Dendritic cell treated with granulocyte-macrophage colony-stimulating factor and Interleukin-4, amounts not matched to agents 40 ng/mL and 50 ng/mL, for 4 days (primary cell): ENCODE data around the gene SLC16A12.
"Not testable (repeated sequence)": the region's sequence is repeated elsewhere in the genome, so short reads cannot be mapped to it uniquely, and the experiment has no call there.

Source experiments
- H3K27ac Mint-ChIP-seq: one replicate; pipeline ENCODE4 v1.8.0; 2022; ENCODE audit warnings: mild to moderate bottlenecking, mixed read lengths
- H3K27me3 Mint-ChIP-seq: one replicate; pipeline ENCODE4 v1.8.0; 2022; ENCODE audit warnings: mild to moderate bottlenecking, mixed read lengths
- H3K36me3 Mint-ChIP-seq: one replicate; pipeline ENCODE4 v1.8.0; 2022; ENCODE audit warnings: low read depth, mixed read lengths
- H3K4me1 Mint-ChIP-seq: one replicate; pipeline ENCODE4 v1.8.0; 2022; ENCODE audit warnings: low read depth, mixed read lengths
- H3K4me3 Mint-ChIP-seq: one replicate; pipeline ENCODE4 v1.8.0; 2022; ENCODE audit warnings: mild to moderate bottlenecking, moderate library complexity, mixed read lengths
- H3K9me3 Mint-ChIP-seq: one replicate; pipeline ENCODE4 v1.8.0; 2022; ENCODE audit warnings: mixed read lengths
- intact Hi-C: fragments of 100-400 bp; cut with micrococcal nuclease; formaldehyde crosslinking; loops from one replicate; pipeline ENCODE4 v1.15.0; 2022

Gene SLC16A12

GRCh38 chr10:89556600-89556999, 21.2 kb upstream of the SLC16A12 start:
- H3K27ac Mint-ChIP-seq, result no peak overlapping the region
- intact Hi-C loops, result no loop called here
- H3K36me3 Mint-ChIP-seq, result no peaks in the 10 kb centered on the region
- H3K4me1 Mint-ChIP-seq, result no peaks in the 10 kb centered on the region
- H3K27me3 Mint-ChIP-seq, result peaks cover 6% of the 10 kb centered on the region
- H3K9me3 Mint-ChIP-seq, result no peaks in the 10 kb centered on the region
- H3K4me3 Mint-ChIP-seq, result no peak overlapping the region

DNA sequence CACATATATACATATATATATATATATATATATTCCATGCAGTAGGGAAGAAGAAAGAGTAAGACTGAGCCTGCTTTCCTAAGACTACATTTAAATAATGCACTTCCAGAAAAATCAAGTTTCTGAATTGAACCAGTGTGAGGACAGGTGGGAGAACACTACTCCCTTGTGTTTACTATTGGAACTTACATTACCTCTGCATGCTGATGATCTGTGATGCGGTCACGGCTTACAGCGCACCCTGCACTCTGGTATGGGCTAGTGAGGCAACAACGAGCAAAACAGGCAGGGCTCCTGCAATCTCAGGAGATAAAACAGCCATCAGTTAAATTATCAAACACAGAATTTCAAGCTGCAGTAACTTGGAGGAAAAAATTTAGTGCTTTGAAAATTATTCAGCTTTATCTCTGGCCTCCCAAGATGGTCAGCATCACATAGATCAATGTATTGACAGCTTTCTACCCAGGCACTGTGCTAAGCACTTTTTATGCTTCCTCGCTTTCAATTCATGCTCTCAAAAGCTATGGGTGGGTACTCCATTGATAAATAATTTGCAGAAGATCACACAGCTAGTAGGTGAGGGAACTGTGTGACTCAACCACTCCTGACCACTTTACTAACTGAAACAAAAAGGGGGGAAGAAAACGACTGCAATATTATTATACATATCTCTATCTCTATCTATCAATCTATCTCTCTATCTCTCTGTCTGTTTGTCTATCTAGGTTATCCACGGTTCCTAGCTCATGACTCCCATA, 20.5 kb upstream of the SLC16A12 start:
- no peak overlapping the region for H3K4me3 Mint-ChIP-seq
- no peaks in the 10 kb centered on the region for H3K9me3 Mint-ChIP-seq
- H3K4me1 Mint-ChIP-seq, result no peaks in the 10 kb centered on the region
- H3K27me3 Mint-ChIP-seq, result peaks cover 4% of the 10 kb centered on the region
- no peak overlapping the region for H3K27ac Mint-ChIP-seq
- intact Hi-C loops, result no loop called here
- H3K36me3 Mint-ChIP-seq, result no peaks in the 10 kb centered on the region

DNA sequence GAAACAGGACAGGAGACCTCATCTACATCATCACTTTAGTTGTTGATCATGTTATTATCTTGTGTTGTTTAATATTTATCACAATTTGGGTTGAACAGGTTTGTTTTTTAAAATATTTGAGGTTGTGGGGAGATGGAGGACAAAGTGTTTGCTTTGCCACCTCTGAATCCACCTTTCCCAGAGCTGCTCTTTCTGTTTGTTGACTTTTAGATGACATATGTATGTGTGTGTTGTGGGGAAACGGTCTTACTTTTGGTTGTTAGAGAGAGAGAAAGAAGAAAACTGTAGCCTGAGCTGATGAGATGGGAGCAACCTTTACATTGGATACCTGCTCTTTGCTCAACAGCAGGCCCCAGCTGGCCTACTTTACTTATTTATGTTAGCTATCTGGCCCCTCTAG, 19.0 kb upstream of the SLC16A12 start:
- Mint-ChIP-seq H3K27ac (no peak overlapping the region), H3K36me3 (no peaks in the 10 kb centered on the region)
- intact Hi-C loops, result no loop called here

GRCh38 chr10:89553064-89553734, 17.8 kb upstream of the SLC16A12 start:
- Mint-ChIP-seq H3K9me3 (no peaks in the 10 kb centered on the region), H3K4me1 (peaks cover 9% of the 10 kb centered on the region), H3K27me3 (peaks cover 2% of the 10 kb centered on the region), H3K27ac (no peak overlapping the region), H3K36me3 (no peaks in the 10 kb centered on the region), H3K4me3 (no peak overlapping the region)
- intact Hi-C loops, result no loop called here

More for the DNA sequence above, 19.0 kb upstream of the SLC16A12 start:
- Mint-ChIP-seq H3K9me3 (no peaks in the 10 kb centered on the region), H3K27me3 (peaks cover 4% of the 10 kb centered on the region), H3K4me3 (no peak overlapping the region), H3K4me1 (no peaks in the 10 kb centered on the region)

DNA sequence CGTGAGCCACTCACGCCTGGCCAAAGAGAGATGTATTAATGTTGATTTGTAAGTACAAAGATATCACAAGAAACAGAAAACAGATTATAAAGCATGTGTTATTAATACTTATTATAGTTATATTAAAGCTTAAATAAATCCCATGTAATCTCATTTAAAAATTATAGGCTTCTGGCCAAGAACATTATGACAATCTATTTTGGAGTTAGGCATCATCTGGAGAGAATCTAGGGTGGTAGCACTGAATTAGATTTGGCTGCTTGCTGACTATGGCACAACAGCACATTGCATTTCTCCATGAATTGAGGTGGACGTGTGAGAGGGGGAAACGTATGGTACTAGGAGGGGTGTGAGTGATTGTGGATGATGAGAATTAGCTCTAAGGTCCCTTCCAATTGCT, 16.8 kb upstream of the SLC16A12 start:
- intact Hi-C loops, result no loop called here
- Mint-ChIP-seq H3K4me1 (peaks cover 9% of the 10 kb centered on the region), H3K9me3 (no peaks in the 10 kb centered on the region), H3K27ac (no peak overlapping the region), H3K4me3 (no peak overlapping the region), H3K36me3 (no peaks in the 10 kb centered on the region), H3K27me3 (peaks cover 1% of the 10 kb centered on the region)

DNA sequence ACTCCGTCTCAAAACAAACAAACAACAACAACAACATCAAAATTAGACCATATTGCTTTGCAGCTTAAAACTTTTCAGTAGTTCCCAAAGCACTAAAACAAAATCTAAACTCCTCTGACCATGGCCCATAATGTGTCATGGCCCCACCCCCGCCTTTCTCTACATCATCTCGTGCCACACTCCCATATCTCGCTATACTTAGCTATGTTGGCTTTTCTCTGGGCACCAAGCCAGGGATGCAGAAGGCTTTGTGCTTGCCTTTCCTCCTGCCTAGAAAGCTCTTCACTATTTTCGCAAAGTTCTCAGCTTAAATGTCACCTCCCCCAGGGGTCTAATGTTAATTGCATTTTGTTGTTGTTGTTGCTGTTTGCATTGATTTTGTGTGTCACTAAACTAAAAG, 15.1 kb upstream of the SLC16A12 start:
- intact Hi-C loops, result no loop called here
- H3K27me3 Mint-ChIP-seq, result no peaks in the 10 kb centered on the region
- H3K9me3 Mint-ChIP-seq, result no peaks in the 10 kb centered on the region
- H3K36me3 Mint-ChIP-seq, result no peaks in the 10 kb centered on the region
- H3K27ac Mint-ChIP-seq, result no peak overlapping the region
- peaks cover 9% of the 10 kb centered on the region for H3K4me1 Mint-ChIP-seq
- H3K4me3 Mint-ChIP-seq, result no peak overlapping the region

DNA sequence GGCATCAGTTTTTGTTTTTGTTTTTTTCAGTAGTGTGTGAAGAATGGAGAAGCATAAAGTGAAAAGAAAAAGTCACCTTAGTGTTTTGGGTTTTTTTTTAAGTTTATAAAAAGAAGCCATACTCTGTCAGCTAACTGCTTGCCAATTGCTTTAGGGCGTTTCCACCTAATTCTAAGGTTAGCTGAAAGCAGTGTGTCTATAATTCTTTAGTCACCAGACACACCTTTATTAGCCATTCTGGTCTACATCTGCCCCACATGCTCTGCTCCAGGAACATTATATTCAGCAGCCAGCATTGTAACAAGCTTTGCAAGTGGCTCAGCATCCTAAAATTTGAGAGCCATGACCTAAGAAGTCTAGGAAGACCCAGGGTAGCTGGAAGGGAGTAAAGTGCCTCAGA, 14.1 kb upstream of the SLC16A12 start:
- Mint-ChIP-seq H3K4me1 (peaks cover 9% of the 10 kb centered on the region), H3K27me3 (no peaks in the 10 kb centered on the region), H3K36me3 (no peaks in the 10 kb centered on the region), H3K4me3 (no peak overlapping the region), H3K27ac (no peak overlapping the region), H3K9me3 (no peaks in the 10 kb centered on the region)
- intact Hi-C loops, result no loop called here

DNA sequence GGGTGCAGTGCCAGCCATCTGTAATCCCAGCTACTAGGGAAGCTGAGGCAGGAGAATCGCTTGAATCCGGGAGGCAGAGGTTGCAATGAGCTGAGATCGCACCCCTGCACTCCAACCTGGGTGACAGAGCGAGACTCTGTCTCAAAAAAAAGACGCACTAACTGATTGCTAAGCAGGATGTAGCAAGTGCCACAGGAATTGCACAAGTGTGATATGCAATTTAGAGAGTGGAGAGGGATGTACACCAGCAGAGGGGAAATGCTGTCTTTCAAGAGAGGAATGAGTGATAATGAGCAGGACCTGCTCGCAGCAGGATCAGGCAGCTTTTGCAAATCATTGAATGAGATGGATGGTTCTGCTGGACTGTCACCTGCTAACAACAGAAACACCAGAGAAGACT, 13.3 kb upstream of the SLC16A12 start:
- no peaks in the 10 kb centered on the region for H3K36me3 Mint-ChIP-seq
- no peak overlapping the region for H3K27ac Mint-ChIP-seq
- no peak overlapping the region for H3K4me3 Mint-ChIP-seq
- H3K4me1 Mint-ChIP-seq, result peaks cover 9% of the 10 kb centered on the region
- intact Hi-C loops, result no loop called here
- no peaks in the 10 kb centered on the region for H3K27me3 Mint-ChIP-seq
- no peaks in the 10 kb centered on the region for H3K9me3 Mint-ChIP-seq

DNA sequence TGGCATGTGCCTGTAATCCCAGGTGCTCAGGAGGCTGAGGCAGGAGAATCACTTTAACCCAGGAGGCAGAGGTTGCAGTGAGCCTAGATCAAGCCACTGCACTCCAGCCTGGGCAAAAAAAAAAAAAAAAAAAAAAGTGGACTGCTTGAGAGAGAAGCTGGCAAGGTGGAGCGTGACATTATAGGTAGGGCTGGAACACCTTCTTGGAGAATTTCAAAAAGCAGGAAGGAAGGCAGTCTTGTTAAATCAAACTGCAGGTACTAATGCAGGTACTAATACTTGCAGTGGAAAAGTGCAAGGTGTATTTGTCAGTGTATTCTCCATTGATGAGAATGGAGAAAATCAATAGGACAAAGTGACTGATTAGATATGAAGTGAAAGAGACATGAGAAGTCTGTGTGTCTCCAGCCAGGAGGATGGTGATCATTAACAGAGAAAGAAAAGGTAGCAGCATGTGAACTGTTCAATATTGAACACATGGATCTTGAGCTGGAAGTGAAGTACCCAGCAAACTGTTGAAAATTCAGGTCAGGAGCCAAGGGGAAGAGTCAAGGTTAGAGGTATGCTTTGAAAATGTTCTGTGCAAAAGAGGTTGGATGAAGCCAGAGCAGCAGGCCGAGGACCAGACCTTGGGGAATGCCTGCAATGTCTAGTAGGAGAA, 12.6 kb upstream of the SLC16A12 start:
- Mint-ChIP-seq H3K27me3 (peaks cover 2% of the 10 kb centered on the region), H3K36me3 (no peaks in the 10 kb centered on the region), H3K9me3 (no peaks in the 10 kb centered on the region), H3K4me1 (peaks cover 9% of the 10 kb centered on the region), H3K27ac (no peak overlapping the region), H3K4me3 (no peak overlapping the region)
- intact Hi-C loops, result no loop called here

GRCh38 chr10:89546651-89547050, 11.3 kb upstream of the SLC16A12 start:
- H3K9me3 Mint-ChIP-seq, H3K27ac Mint-ChIP-seq, H3K4me3 Mint-ChIP-seq, intact Hi-C loops, H3K27me3 Mint-ChIP-seq, H3K4me1 Mint-ChIP-seq, H3K36me3 Mint-ChIP-seq: not testable (repeated sequence)

GRCh38 chr10:89543841-89544240, 8.4 kb upstream of the SLC16A12 start:
- no peak overlapping the region for H3K4me3 Mint-ChIP-seq
- H3K27me3 Mint-ChIP-seq, result peaks cover 23% of the 10 kb centered on the region
- no peaks in the 10 kb centered on the region for H3K9me3 Mint-ChIP-seq
- no peak overlapping the region for H3K27ac Mint-ChIP-seq
- no peaks in the 10 kb centered on the region for H3K36me3 Mint-ChIP-seq
- peaks cover 7% of the 10 kb centered on the region for H3K4me1 Mint-ChIP-seq
- intact Hi-C loops, result no loop called here

DNA sequence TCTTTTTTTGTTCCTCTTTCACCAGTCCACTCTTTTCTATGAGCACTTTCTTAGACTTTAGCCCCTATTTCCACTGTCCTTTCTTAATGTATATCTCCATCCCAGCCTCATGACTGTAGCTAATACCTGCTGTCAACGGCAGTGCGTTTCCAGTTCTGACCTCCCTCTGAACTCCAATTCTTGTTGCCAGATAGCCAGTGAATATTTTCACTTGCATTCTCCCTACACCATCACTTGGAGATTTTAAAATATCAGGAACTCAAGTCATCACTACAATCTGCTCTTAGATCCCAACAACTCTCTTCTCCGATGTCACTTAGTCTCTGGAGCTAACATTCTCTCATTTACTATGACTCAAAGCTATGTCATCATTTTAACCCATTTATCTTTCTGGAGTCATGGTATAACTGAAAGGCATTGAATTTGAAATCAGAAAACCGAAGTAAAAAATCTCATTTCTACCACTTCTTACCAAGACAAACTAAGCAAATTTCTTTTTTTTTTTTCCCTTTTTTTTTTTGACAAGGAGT, 5.1 kb upstream of the SLC16A12 start:
- H3K27ac Mint-ChIP-seq, result no peak overlapping the region
- H3K36me3 Mint-ChIP-seq, result no peaks in the 10 kb centered on the region
- H3K4me3 Mint-ChIP-seq, result no peak overlapping the region
- intact Hi-C loops, result no loop called here
- no peaks in the 10 kb centered on the region for H3K4me1 Mint-ChIP-seq
- peaks cover 47% of the 10 kb centered on the region for H3K27me3 Mint-ChIP-seq
- H3K9me3 Mint-ChIP-seq, result no peaks in the 10 kb centered on the region

DNA sequence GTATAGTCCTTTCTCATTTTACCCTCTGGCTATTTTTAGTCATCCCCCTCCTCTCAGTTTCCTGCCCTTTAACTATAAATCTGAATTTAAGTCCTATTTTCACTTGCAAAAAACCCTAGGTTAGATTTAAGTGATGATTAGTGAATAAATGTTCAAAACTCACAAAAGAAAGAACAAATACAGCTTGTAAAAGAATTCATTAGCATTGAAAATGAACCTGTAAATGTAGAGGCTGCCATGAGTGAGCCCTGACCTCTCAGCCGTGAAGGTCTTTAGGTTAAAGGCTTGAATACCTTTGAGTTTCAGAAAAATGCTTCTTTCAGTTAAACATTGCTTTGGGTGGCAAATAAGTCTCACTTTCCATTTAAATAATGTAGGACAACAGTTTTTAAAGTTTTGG, 2.0 kb upstream of the SLC16A12 start:
- no peak overlapping the region for H3K27ac Mint-ChIP-seq
- no peaks in the 10 kb centered on the region for H3K4me1 Mint-ChIP-seq
- no peaks in the 10 kb centered on the region for H3K9me3 Mint-ChIP-seq
- no peaks in the 10 kb centered on the region for H3K36me3 Mint-ChIP-seq
- H3K4me3 Mint-ChIP-seq, result no peak overlapping the region
- H3K27me3 Mint-ChIP-seq, result peaks cover 68% of the 10 kb centered on the region
- intact Hi-C loops, result no loop called here

GRCh38 chr10:89536013-89536354, 590 bp upstream of the SLC16A12 start:
- intact Hi-C loops, result no loop called here
- Mint-ChIP-seq H3K27ac (no peak overlapping the region), H3K4me3 (no peak overlapping the region), H3K27me3 (peaks cover 74% of the 10 kb centered on the region), H3K4me1 (no peaks in the 10 kb centered on the region), H3K9me3 (no peaks in the 10 kb centered on the region), H3K36me3 (no peaks in the 10 kb centered on the region)
